ENCODE data around the gene ELOVL6. TPM values are rescaled to one million over a fixed set of nuclear protein-coding genes. Genes with fewer than 3 reads are reported as not detected.
A peak's percentile ranks its signal among the peaks of the same experiment; 100 is the strongest.

ELOVL6 gene
- total RNA-seq, 1 experiment from 2014 or later, result 2.2 TPM

DNA sequence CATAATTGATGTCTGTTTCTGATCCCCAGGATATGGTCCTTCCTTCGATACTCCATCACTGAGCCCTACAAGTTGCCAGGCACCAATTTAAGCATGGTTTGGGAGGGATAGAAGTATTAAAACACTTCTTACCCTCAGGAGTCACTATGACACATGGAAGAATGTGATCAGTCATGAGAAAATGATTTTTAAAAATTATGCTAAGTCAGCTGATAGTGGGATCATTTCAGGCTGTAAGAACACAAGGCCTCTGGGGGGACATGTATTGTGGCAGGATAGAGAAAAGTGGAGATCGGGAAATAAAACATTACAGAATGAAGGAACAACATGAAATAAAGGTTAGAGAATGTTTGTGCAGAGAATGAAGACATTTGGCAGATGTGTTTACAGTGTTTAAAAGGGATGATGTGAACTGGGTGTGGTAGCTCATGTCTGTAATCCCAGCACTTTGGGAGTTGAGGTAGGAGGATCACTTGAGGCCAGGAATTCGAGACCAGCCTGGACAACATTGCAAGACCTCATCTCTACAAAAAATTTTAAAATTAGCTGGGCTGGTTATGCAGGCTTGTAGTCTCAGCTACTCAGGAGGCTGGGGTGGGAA lies 64.0 kb downstream of the ELOVL6 start:
- TF ChIP-seq, protein P1, sequence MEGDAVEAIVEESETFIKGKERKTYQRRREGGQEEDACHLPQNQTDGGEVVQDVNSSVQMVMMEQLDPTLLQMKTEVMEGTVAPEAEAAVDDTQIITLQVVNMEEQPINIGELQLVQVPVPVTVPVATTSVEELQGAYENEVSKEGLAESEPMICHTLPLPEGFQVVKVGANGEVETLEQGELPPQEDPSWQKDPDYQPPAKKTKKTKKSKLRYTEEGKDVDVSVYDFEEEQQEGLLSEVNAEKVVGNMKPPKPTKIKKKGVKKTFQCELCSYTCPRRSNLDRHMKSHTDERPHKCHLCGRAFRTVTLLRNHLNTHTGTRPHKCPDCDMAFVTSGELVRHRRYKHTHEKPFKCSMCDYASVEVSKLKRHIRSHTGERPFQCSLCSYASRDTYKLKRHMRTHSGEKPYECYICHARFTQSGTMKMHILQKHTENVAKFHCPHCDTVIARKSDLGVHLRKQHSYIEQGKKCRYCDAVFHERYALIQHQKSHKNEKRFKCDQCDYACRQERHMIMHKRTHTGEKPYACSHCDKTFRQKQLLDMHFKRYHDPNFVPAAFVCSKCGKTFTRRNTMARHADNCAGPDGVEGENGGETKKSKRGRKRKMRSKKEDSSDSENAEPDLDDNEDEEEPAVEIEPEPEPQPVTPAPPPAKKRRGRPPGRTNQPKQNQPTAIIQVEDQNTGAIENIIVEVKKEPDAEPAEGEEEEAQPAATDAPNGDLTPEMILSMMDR (conservative IDR thresholded peaks at IDR 0.05; ENCODE audit: low read depth, low read length), result no peak
- TF ChIP-seq EZH2phosphoT487 (IDR thresholded peaks at IDR 0.05; ENCODE audit: borderline replicate concordance, low read length) (no peak), EZH2 (IDR thresholded peaks at IDR 0.05; ENCODE audit: low read length, unreplicated experiment) (no peak)
- intact Hi-C loops (cut with micrococcal nuclease), result no loop called here
- POLR2A ChIA-PET (ENCODE audit: unreplicated experiment), result no interaction called here
- Histone ChIP-seq H3K79me2 (ENCODE audit: low read length) (no peaks in the 10 kb centered on the region), H3K4me2 (ENCODE audit: low read length) (no peak overlapping the region), H3F3A (ENCODE audit: low read length, unreplicated experiment) (no peaks in the 10 kb centered on the region), H4K20me1 (ENCODE audit: low read length) (no peaks in the 10 kb centered on the region), H3K4me3 (ENCODE audit: low read length) (no peak overlapping the region), H3K9me3 (ENCODE audit: low read length) (no peaks in the 10 kb centered on the region), H3K27me3 (ENCODE audit: low read length) (no peaks in the 10 kb centered on the region), H3K9me2 (replicated peaks; ENCODE audit: low read length) (no peaks in the 10 kb centered on the region), H2AFZ (ENCODE audit: low read length) (no peak overlapping the region), H3K4me1 (ENCODE audit: insufficient read depth, low read length) (peaks cover 4% of the 10 kb centered on the region; the same call in 1 of the 2 replicates), H3K9ac (ENCODE audit: low read length) (no peak overlapping the region), H3K36me3 (ENCODE audit: low read depth, low read length) (no peaks in the 10 kb centered on the region), H3K27ac (ENCODE audit: low read length) (no peak overlapping the region)
- ATAC-seq, result no peak
- BruUV-seq (replicated peaks), result no TSS peak
- DNase-seq, result no peak
- CTCF ChIA-PET, result no interaction called here

DNA sequence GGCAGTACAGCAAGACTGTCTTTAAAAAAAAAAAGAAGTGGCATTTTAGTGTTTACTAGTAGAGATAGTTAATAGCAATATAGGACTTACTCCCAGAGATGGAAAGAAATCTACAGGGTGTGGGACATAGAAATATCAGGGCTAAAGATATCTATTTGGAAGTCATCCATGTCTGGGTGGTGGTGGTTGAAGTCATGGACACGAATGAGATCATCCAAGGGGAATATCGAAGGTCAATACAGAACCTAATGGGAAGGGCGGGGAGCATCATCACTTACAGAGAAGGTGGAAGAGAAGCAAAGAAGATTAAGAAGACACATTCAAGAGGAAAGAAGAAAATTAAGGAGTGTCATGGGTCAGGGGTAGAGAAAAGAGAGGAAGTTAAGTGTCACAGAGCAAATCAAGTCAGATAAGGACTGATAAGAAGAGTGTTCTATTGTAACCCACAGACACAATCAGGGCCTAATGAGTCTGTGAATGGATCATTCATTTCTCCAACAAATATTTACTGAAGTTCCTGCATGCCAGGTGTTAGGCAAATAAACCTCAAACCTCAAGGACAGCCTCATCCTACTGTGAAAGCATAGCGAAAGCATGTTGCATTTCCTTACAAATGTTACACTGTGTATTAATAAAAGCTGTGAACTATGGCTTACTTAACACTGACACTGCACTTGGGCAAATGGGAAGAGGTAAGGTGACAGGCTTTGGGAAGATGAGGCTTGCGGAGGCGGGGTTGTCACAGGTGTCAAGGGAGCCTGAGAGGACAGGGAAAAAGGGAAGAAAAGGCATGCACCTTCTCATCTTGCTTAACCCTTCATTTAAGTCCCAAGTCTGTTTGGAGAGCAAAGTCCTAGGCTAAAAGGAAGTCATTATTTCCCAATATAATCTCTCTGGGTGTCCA lies 65.3 kb downstream of the ELOVL6 start:
- CTCF ChIA-PET, result no interaction called here
- Histone ChIP-seq H3K4me1 (ENCODE audit: insufficient read depth, low read length) (peaks cover 4% of the 10 kb centered on the region; the same call in 1 of the 2 replicates), H3K9me3 (ENCODE audit: low read length) (no peaks in the 10 kb centered on the region)

More for the DNA sequence above, 65.3 kb downstream of the ELOVL6 start:
- Histone ChIP-seq H2AFZ (ENCODE audit: low read length) (no peak overlapping the region), H3K9me2 (replicated peaks; ENCODE audit: low read length) (no peaks in the 10 kb centered on the region), H3K9ac (ENCODE audit: low read length) (no peak overlapping the region), H3K27me3 (ENCODE audit: low read length) (no peaks in the 10 kb centered on the region), H4K20me1 (ENCODE audit: low read length) (no peaks in the 10 kb centered on the region), H3K36me3 (ENCODE audit: low read depth, low read length) (no peaks in the 10 kb centered on the region), H3F3A (ENCODE audit: low read length, unreplicated experiment) (no peaks in the 10 kb centered on the region), H3K4me2 (ENCODE audit: low read length) (no peak overlapping the region), H3K4me3 (ENCODE audit: low read length) (no peak overlapping the region), H3K79me2 (ENCODE audit: low read length) (no peaks in the 10 kb centered on the region), H3K27ac (ENCODE audit: low read length) (no peak overlapping the region)
- intact Hi-C loops (cut with micrococcal nuclease), result no loop called here
- ATAC-seq (no peak), DNase-seq (peak; percentile 11)
- TF ChIP-seq EZH2phosphoT487 (IDR thresholded peaks at IDR 0.05; ENCODE audit: borderline replicate concordance, low read length) (no peak), EZH2 (IDR thresholded peaks at IDR 0.05; ENCODE audit: low read length, unreplicated experiment) (no peak)
- TF ChIP-seq, protein P1 (conservative IDR thresholded peaks at IDR 0.05; ENCODE audit: low read depth, low read length), result no peak
- POLR2A ChIA-PET (ENCODE audit: unreplicated experiment), result interaction anchor here (0.7 kb wide), 1 partner anchor 1176 kb away, joined by 4 read pairs; no protein-coding TSS in a partner anchor
- no TSS peak for BruUV-seq (replicated peaks)
